GM18870 (cell line): ENCODE data around the gene NFIC.
"Not testable (repeated sequence)": the region's sequence is repeated elsewhere in the genome, so short reads cannot be mapped to it uniquely, and the experiment has no call there.

Experiments
- ATAC-seq: cut with Tn5 transposase; IDR thresholded peaks from one replicate; pipeline ENCODE4 v1.9.1; 2021; ENCODE audit warnings: moderate library complexity; ENCODE audit not compliant: unreplicated experiment

The NFIC gene

GRCh38 chr19:3365836-3366752 is at the start of gene NFIC:
Gene NFIC, plus strand, starts transcription at chr19:3366583. Its CDS starts 54 bp downstream, at chr19:3366637.
- ATAC-seq = no peak

- no peak for ATAC-seq
Observed at GRCh38 chr19:3316659-3317207, 49.6 kb upstream of the NFIC start.

DNA sequence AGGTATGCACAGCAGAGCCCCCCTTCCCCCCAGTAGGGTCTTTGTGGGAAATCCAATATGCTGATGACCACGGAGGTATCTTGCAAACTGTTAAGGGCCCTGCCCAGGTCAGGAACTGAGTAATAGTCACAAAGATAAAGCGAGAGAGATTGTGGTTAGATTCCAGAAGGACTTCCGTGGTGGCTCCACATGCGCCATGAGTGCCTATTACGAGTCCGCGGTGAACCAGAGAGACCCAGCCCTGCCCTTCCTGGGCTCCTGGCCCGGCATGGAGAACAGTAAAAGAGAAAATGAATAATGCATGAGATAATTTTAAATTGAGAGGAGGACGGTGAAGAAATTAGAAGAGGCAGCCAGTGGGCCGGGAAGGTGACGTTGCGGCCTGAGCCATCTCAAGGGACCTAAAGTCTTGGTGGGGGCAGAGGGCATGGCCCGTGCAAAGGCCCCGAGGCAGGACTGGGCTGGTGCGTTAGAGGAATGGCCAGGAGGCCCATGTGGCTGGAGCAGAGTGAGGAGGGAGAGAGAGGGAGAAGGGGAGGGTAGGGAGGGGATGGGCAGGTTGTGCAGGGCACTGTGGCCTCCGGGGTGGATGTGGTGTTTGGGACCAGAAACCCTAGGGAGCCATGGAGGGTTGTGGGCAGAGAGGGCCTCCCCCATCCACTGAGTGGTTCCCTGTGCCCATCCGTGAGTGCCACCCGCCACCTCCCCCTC is 46.6 kb upstream of the NFIC start:
- no peak for ATAC-seq

DNA sequence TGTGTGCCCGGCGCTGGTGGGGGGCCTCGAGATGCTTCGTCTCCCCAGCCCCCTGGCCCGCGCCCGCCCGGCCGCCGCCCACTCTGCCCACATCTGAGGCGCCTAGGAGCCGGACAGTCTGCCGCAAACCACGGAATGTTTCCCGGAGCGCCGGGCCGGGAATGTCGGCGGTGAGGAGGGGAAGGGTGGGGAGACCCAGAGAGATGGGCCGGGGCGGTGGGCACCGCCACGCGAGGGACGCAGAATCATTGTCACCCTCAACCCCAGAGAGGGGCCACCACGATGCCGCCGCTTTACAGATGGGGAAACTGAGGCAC is 46.1 kb upstream of the NFIC start:
- ATAC-seq = no peak

DNA sequence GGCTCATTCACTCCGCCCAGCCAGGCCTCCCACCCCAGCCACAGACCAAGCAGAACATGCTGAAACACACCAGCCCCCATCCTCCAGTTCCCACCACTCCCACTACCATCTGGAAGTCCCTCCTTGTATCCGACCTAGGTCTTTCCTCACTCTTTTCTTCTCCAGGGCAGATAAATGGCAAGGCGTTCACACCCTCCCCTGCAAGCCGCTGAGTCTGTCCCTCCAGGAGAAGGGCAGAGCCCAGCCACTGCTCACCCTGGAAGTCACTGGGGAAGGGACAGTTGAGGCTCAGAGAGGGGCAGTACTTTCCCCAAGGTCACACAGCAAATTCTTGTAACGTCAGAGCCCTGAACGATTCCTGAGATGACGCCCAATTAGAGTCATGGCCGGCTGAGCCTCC is 45.5 kb upstream of the NFIC start:
- no peak for ATAC-seq

DNA sequence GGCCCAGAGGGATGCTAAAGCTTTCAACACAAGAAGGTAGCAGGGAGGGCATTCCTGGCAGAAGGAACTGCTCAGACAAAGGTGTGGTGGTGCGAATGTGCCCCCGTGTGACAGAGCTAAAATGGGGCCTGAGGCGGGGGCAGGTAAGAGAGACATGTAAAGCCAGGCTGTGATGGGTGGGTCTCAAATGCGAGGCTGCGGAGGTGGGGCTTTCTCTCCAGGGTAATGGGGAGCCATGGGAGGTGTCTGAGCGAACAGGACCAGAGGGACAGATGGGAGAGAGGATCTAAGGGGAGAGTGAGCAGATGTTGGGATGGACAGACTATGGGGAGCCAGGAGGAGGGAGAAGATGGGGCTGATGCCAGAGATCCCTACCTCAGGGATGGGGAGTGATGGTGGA is 44.7 kb upstream of the NFIC start:
- no peak for ATAC-seq

DNA sequence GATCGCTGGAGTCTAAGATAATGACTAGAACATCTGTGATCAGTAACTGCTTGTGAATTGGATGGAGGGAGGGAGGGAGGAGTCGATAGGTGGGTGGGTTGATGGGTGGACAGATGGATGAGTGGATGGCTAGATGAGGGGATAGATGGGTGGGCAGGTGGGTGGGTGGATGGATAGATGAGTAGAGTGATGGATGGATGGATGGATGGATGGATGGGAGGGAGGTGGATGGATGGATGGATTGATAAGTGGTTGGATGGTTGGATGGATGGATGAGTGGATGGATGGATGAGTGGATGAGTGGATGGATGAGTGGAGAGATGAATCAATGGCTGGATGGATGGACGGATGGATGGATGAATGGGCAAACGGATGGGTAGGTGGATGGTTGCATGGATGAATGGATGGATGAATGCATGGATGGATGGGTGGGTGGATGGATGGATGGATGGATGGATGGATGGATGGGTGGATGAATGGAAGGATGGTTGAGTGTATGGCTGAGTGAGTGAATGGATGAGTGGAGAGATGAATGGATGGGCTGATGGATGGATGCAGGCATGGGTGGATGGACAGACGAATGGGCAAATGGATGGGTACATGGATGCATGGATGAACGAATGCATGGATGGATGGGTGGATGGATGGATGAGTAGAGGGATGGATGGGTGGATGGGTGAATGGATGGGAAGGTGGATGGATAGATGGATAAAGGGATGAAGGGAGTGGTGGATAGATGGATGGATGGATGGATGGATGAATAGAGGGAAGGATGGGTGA is 44.0 kb upstream of the NFIC start:
- no peak for ATAC-seq

DNA sequence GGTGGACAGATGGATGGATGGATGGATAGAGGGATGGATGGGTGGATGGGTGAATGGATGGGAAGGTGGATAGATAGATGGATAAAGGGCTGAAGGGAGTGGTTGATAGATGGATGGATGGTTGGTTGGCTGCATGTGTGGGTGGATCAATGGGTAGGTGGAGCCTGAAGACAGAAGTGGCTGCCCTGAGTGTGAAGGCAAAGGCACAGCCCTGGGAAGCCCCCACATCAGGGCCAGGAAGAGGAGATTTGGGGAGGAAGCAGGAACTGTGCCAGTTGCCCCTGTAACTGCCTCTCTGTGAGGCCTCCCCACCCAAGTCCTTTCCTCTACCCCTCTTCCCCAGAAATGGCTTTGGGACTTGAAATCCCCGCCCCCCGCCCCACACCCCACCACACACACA is 43.4 kb upstream of the NFIC start:
- ATAC-seq = no peak

- no peak for ATAC-seq
Observed at GRCh38 chr19:3323658-3324057, 42.7 kb upstream of the NFIC start.

GRCh38 chr19:3324405-3324856 is 42.0 kb upstream of the NFIC start:
- ATAC-seq = no peak

DNA sequence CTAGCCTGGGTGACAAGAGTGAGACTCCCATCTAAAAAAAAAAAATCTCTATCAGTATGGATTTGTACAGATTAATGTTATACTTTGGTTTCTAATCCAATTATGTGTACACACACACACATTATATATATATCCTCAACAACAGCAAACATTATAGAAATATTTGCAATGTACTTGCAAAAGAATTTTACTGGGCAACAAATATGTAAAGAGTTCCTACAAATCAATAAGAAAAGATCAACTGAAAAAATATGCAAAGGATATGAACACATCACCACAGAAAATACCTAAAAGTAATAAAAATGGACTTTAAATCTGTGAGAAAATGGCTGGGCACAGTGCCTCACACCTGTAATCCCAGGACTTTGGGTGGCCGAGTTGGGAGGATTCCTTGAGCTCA is 40.9 kb upstream of the NFIC start:
- ATAC-seq = no peak

GRCh38 chr19:3328743-3329142 is 37.6 kb upstream of the NFIC start:
- no peak for ATAC-seq

GRCh38 chr19:3330047-3330446 is 36.3 kb upstream of the NFIC start:
- no peak for ATAC-seq

GRCh38 chr19:3332232-3332631 is 34.2 kb upstream of the NFIC start:
- ATAC-seq = not testable (repeated sequence)

DNA sequence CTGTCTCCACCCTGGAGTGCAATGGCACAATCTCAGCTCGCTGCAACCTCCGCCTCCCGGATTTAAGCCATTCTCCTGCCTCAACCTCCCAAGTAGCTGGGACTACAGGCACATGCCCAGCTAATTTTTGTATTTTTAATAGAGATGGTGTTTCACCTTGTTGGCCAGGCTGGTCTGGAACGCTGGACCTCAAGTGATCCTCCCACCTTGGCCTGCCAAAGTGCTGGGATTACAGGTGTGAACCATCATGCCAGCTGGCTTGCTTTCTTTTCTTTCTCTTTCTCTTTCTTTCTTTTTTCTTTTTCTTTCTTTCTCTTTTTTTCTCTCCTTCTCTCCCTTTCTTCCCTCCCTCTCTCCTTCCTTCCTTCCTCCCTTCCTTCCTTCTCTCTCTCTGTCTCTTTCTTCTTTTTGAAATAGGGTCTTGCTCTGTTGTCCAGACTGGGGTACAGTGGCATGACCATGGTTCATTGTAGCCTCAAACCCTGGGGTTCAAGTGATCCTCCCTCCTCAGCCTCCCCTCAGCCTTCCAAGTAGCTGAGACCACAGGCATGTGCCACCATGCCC is 33.3 kb upstream of the NFIC start:
- ATAC-seq = no peak

DNA sequence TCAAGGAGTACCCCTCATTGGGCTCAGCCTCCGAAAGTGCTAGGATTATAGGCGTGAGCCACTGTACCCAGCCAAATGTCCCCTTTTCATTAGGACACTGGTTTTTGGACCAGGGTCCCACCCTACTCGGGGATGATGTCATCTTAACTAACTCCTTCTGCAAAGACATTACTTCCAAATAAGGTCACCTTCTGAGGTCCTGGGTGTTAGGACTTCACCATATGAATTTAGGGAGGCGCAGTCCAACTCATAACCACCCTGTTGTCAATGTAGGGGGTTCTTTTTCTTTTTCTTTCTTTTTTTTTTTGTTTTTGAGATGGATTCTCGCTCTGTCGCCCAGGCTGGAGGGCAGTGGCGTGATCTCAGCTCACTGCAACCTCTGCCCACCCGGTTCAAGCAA is 32.7 kb upstream of the NFIC start:
- no peak for ATAC-seq

GRCh38 chr19:3334749-3335430 is 31.5 kb upstream of the NFIC start:
- ATAC-seq = not testable (repeated sequence)

DNA sequence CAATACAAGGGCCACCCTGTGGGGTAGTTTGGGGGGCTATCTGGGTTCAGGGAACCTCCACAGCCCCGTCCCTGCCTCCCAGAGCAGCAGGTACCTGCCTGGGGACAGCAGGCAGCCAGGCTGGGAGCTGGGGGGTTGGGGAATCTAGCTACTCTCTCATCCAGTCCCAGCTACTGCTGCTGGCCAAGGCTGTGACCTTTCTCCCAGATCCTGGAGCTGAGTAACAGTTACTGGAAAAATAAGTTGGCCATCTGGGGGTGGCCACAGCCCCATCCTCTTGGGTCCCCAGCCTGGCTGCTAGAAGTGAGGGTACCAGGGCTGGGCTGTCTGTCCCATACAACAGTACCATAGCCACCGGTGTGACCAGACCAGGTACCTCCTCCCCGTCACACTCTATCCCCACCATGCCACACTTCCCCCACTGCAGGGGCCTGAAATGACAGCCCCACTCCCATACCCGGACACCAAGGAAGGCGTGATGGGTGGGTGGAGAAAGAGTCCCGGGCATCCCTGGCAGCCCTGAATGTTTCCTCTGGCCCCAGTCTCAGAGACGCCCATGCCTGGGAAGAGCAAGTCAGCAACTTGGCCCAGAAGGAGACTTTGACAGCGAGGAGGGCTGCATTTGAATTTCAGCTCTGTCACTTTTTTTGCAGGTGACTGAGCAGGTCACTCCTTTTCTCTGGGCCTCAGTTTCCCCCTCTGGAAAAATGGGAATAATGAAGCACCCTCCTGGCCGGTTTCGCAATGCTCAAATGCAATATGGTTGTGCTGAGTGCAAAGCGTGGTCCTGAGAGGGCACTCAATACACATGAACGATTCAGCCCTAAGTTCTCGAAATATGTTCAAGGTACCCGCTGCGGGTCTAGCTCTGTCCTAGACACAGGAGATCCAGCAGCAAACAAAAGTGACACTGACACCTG is 30.7 kb upstream of the NFIC start:
- no peak for ATAC-seq

GRCh38 chr19:3336351-3336679 is 30.1 kb upstream of the NFIC start:
- no peak for ATAC-seq
